GM23248 (cell line): Measurements from ENCODE around the gene RRP1.

ENCODE experiments used
- EZH2 ChIP-seq: fragments of 200-600 bp; sonication (generic); IDR thresholded peaks from 2 replicates; pipeline ENCODE4 v1.6.1; 2018; ENCODE audit warnings: antibody characterized with exemption, mild to moderate bottlenecking; ENCODE audit not compliant: insufficient read depth, poor library complexity, severe bottlenecking
- EZH2phosphoT487 ChIP-seq: fragments of 200-600 bp; sonication (generic); IDR thresholded peaks from 2 replicates; pipeline ENCODE4 v1.6.1; 2018; ENCODE audit warnings: antibody characterized with exemption, moderate library complexity, mild to moderate bottlenecking, low read depth; ENCODE audit not compliant: insufficient read depth

DNA sequence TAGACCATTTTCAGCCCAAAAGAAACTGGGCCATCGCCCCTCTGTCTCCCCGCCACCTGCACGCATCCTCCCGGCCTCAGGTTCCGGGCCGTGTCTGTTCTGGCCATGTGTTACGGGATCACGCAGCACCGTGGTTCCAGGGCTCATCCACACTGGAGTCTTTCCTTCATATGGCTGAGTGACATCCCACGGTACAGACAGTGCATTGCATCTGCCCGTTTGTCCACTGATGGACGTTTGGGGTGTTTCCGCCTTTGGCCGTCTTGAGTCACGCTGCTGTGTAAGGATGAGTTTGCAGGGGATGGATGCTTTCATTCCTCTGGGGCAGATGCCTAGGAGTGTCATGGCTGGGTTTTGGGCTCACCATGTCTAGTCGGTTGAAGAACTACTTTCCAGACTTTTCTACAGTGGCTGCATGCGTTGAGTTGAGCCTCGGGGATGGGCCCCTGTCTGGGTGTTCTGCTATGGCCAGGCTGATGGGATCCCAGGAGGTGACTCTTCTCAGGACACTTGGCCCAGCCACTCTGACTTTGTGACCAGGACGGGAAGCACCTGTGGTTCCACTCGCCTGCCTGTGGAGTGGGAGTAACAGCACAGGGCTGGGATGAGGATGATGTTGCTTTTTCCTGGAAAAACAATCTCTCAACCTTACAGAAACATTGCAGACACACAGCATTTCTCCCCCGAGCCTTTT, 16.8 kb downstream of the RRP1 start:
- TF ChIP-seq EZH2 (no peak), EZH2phosphoT487 (no peak)
